Measurements from ENCODE around the gene KLK11.

- TF ChIP-seq CTCF (IDR thresholded peaks at IDR 0.05; ENCODE audit: borderline replicate concordance, extremely low read depth, low read length, poor library complexity, severe bottlenecking) (no peak), EZH2 (IDR thresholded peaks at IDR 0.05; ENCODE audit: borderline replicate concordance, low read depth, low read length, severe bottlenecking) (no peak)
These were observed 33.9 kb upstream of the KLK11 start for GRCh38 chr19:51060336-51060735.
